ENCODE data around the gene ATXN2L.
"Not testable (repeated sequence)": the region's sequence is repeated elsewhere in the genome, so short reads cannot be mapped to it uniquely, and the experiment has no call there.

ATXN2L gene, protein sequence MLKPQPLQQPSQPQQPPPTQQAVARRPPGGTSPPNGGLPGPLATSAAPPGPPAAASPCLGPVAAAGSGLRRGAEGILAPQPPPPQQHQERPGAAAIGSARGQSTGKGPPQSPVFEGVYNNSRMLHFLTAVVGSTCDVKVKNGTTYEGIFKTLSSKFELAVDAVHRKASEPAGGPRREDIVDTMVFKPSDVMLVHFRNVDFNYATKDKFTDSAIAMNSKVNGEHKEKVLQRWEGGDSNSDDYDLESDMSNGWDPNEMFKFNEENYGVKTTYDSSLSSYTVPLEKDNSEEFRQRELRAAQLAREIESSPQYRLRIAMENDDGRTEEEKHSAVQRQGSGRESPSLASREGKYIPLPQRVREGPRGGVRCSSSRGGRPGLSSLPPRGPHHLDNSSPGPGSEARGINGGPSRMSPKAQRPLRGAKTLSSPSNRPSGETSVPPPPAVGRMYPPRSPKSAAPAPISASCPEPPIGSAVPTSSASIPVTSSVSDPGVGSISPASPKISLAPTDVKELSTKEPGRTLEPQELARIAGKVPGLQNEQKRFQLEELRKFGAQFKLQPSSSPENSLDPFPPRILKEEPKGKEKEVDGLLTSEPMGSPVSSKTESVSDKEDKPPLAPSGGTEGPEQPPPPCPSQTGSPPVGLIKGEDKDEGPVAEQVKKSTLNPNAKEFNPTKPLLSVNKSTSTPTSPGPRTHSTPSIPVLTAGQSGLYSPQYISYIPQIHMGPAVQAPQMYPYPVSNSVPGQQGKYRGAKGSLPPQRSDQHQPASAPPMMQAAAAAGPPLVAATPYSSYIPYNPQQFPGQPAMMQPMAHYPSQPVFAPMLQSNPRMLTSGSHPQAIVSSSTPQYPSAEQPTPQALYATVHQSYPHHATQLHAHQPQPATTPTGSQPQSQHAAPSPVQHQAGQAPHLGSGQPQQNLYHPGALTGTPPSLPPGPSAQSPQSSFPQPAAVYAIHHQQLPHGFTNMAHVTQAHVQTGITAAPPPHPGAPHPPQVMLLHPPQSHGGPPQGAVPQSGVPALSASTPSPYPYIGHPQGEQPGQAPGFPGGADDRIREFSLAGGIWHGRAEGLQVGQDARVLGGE

DNA sequence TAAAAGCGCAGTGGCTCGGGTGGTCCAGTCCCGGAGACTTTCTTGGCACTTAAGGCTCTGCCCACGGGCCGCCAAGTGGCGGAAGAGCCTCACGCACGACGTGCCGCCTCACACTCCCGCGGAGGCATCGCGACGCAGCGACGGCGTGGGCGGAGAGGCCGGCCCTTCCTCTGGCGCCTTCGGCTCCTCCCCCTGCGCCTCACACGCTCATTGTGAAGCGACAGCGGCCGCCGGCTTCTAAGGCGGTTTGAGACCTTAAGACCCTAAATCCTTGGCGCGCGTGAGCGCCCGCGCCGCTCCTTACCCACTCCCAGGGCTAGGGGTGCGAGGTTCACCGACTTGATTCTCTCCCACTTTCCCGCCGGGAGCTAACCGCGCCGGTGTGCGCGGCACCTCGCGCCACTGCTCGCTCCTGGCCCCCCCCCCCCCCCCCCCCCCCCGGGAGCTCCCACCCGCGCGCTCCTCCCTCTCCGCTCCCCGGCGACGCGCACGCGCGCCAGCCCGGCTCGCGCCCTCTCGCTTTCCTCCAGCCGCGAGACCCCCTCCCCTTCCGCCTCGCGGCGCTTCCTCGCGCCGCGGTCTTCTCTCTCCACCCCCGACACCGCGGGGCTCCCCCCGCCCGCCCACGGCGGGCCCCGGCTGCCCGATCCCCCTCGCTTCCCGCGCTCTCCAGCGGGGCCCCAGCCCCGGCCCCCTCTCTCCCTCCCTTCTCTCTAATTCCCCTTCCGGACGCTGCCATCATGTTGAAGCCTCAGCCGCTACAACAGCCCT lies at the start of gene ATXN2L:
Gene ATXN2L, plus strand, starts transcription at position 480 of the 771 bp plus-strand sequence. Its CDS starts 261 bp downstream, at position 741.
- DNase-seq: peak; percentile 80

DNA sequence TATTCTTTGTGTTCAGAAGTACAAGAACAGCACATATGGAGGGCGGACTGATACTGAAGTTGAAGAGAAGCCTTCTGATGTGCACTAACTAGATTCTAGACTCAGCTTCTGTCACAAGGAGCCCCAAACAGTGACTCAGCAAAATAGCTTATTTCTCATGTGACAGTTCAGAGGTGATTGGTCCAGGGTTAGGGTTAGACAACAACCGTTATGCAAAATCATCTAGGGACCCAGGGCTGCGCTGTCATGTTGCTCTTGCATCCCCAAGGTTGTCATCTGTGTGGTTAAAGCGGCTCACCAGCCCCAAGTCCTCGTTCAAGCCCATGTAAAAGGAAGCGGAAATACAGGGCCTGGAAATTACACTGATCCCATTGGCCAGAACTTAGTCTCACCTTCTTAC lies 41.1 kb upstream of the ATXN2L start:
- not testable (repeated sequence) for DNase-seq

DNA sequence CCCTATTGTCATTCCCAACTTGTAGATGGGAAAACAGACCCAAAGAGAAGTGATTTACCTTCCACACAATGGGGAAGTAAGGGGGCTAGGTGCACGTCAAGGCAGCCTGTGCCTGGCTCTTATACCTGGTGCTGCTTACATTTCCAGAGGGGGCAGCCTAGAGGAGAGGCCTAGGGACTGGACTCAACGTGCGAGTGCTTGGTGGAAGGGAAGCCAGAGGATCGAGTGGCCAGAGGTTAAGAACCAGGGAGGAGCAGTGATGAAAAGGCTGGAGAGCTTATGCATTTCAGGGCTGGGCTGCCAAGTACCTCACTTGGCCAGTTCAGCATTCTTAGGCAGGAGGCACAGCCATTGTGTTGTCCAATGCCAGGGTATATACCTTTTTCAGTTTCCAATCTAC lies 40.4 kb upstream of the ATXN2L start:
- not testable (repeated sequence) for DNase-seq

DNA sequence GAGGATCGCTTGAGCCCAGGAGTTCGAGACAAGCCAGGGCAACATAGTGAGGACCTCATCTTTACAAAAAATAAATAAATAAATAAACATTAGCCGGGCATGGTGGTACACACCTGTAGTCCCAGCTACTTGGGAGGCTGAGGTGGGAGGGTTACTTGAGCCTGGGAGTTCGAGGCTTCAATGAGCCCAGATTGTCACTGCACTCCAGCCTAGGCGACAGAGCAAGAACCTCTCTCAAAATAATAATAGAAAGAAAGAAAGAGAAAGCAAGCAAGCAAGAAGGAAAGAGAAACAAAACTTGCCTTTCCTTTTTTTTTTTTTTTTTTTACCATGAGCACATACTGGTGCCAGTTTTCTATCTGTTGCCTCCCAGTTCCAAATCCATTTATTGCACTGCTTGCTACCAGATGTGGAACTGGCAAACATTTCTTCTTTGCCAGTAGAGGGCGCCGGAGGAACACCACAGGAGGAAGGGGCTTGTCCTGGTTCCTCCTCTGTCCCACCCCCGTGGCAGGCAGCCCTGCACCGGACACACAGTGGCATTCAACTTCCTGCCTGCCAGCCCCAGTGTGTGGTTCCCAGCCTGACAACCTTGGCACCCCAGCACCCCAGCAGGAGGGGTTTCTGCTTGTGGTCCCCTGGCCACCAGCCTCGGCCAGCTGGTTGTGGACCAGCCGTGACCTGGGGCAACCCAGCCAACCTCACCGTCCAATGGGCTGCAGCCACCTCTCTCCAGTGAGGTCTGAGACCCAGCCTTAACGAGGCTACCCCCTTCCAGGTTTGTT lies 20.4 kb upstream of the ATXN2L start:
- not testable (repeated sequence) for DNase-seq

DNA sequence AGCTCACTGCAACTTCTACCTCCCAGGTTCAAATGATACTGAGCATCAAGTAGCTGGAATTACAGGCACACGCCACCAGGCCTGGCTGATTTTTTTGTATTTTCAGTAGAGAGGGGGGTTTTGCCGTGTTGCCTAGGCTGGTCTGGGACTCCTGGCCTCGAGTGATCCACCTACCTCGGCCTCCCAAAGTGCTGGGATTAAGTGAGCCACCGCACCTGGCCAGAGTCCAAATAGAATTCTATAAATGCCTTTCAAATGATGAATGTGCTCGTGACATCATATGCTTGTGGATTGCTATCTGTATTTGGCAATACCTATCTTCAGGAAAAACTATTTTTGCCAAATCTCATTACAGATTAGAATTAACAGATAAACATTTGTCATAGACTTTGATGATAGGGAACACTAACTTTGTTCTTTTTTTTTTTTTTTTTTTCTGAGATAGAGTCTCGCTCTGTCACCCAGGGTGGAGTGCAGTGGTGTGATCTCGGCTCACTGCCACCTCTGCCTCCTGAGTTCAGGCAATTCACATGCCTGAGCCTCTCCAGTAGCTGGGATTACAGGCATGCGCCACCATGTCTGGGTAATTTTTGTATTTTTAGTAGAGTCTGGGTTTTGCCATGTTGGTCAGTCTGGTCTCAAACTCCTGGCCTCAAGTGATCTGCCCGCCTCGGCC lies 15.2 kb upstream of the ATXN2L start:
- not testable (repeated sequence) for DNase-seq

DNA sequence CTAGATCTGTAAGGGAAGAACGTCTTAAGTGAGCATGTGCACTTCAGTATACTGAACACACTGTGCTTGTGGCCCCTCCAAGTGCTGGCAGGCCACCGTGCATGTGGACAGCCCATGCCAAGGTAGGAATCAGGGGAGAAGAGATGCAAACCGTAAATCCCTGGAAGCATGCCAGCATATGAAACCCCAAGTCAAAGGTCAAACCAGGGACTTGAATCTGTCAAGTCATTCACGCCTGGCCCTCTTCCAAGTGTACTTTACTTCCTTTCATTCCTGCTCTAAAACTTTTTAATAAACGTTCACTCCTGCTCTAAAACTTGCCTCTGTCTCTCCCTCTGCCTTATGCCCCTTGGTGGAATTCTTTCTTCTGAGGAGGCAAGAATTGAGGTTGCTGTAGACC lies 2.8 kb upstream of the ATXN2L start:
- no peak for DNase-seq

DNA sequence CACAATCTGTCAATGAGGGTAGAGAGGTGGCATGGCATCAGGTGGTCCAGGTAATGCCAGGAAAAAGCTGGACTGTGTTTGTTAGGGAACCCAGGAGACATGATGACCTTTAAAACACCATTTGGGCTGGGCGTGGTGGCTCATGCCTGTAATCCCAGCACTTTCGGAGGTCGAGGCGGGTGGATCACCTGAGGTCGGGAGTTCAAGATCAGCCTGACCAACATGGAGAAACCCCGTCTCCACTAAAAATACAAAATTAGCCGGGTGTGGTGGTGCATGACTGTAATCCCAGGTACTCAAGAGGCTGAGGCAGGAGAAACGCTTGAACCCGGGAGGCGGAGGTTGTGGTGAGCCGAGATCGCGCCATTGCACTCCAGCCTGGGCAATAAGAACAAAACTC lies 2.3 kb upstream of the ATXN2L start:
- DNase-seq: not testable (repeated sequence)

DNA sequence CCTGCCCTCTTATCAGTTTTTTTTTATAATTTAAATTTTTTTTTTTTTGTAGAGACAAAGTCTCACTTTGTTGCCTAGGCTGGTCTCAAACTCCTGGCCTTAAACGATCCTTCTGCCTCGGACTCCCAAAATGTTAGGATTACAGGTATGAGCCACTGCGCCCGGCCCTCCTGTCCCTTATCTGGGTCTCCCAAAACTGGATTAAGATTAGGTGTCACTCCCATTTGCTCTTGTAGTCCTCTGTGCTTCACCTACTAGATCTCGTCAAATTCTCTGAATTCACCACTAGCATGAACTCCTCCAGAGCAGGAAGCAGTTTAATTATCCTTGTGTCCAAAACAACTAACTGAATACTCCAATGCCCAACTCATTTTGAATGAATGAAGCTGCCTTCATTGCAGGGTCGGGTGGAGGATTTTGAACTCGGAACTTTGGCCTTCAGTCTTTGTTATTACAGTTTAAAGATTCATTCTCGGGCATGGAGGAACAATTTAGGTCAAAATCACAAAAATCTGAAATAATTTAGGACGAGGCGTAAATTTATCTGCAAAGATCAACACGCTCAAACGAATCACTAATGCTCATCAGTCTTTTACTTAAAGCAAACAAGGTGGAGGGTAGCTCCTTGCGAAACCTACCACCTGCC lies 802 bp upstream of the ATXN2L start:
- no peak for DNase-seq

DNA sequence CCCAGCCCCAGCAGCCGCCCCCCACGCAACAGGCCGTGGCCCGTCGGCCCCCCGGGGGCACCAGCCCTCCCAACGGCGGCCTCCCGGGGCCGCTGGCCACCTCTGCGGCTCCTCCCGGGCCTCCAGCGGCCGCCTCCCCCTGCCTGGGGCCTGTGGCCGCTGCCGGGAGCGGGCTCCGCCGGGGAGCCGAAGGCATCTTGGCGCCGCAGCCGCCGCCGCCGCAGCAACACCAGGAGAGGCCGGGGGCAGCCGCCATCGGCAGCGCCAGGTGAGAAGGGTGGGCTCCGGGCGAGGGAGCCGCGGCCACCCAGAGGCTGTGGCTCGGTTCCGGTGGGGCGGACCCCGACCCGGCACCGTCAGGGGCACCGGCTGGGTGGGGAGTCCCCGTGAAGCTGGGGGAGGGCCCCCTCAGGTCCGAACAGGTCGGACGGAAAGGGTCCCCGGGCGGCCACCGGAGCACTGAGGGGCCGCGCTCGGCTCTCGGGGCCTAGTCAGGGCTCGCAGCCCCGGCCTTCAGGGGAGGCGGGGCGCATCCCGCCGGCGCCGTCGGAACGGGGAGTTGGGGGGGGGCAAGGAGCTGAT lies 583 bp downstream of the ATXN2L start:
- no peak for DNase-seq

DNA sequence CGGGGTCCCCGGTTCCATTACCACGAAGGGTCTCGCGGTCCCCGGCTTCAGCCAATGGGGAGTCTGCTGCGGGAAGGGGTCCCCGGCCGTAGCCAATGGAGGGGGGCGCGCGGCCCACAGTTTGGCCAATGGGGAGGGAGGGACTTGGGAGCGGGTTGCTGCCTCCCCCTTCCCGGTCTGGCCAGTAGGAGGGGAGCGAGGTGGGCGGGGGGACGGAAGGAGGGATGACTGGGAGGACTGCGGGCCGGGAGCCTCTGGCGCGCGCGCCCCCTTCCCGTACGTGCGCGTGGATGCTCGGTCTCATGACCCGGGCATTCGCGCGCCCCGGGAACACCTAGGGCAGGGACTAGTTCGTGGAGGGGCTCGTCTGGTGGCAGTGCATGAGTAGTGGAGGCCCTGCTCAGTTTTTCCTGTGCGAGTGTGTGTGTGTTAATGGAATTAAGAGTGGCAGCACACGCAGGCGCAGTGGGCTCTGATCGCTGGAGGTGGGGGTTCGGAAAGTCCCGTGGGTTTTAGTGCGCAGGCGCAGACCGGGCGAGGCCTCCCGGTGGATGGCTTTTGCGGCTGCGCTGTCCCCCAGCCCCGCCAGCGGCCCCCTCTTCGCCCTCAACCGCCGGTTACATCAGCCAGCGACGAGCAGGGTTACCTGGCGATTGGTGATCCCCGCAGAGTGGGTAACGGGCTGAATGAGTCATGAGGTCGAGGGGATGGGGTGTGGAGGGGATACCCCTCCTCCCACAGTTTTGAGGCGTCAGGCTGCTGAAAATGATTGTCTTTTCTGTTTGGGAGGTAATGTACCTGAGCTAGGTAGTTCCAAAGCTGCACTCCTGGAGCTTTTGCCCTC lies 1.3 kb downstream of the ATXN2L start:
- peak; percentile 94 for DNase-seq

DNA sequence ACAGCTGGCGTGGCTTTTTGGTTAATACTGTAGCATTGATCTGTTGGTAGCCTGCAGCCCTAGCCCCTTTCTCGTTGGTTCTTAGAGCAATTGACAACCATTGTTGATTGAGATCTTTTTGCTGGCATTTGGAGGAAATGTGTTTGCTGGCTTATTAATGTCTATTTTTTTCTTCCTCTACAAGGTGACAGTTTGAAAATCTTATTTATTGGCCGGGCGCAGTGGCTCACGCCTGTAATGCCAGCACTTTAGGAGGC lies 1.8 kb downstream of the ATXN2L start:
- no peak for DNase-seq

DNA sequence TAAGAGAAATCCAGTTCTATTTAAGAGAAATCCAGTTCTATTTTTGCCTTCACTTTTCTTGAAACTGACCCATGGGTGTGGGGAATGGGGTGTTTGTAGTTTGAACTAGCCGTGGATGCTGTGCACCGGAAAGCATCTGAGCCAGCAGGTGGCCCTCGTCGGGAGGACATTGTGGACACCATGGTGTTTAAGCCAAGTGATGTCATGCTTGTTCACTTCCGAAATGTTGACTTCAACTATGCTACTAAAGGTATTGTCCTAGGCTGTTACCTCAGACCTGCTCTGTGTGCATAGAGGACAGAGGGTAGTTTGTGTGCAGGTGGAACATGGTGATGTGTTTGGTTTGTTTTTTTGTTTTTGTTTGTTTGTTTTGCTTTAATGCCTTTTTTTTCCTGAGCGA lies 3.3 kb downstream of the ATXN2L start:
- DNase-seq: no peak

DNA sequence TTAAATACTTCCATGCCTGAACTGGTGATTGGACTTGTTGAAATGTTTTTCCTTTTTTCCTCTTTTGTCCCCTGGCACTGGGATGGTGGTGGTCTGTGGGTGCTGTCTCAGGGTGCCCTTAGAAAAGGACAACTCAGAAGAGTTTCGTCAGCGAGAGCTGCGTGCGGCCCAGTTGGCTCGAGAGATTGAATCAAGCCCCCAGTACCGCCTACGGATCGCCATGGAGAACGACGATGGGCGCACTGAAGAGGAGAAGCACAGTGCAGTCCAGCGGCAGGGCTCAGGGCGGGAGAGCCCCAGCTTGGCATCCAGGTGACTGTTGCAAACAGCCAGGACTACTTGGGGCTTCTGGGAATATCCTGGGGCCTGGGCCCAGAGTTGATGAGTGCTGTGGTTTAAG lies 6.9 kb downstream of the ATXN2L start:
- DNase-seq: no peak

DNA sequence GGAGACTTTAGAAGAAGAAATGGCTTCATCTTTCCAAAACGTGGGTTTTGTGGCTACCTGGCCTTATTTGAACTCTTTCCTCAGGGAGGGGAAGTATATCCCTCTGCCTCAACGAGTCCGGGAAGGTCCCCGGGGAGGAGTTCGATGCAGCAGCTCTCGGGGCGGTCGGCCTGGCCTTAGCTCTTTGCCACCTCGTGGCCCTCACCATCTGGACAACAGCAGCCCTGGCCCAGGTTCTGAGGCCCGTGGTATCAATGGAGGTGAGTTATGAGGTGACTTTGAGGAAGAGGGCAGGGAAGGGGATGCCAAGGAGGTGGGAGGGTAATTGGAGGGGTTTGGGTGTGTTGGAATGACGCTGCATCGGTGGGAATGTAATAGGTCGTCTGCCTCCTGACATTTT lies 7.7 kb downstream of the ATXN2L start:
- DNase-seq: no peak

DNA sequence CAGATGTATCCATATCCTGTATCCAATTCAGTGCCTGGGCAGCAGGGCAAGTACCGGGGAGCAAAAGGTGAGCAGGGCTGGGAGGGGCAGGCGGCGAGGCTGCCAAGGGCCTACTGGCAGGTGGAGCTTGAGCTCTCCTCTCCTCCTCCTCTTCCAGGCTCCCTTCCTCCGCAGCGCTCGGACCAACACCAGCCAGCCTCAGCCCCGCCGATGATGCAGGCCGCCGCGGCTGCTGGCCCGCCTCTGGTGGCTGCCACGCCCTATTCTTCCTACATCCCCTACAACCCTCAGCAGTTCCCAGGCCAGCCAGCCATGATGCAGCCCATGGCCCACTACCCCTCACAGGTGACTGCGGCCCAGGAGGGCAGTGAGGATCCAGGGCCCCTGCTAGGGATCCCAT lies 11.6 kb downstream of the ATXN2L start:
- no peak for DNase-seq

DNA sequence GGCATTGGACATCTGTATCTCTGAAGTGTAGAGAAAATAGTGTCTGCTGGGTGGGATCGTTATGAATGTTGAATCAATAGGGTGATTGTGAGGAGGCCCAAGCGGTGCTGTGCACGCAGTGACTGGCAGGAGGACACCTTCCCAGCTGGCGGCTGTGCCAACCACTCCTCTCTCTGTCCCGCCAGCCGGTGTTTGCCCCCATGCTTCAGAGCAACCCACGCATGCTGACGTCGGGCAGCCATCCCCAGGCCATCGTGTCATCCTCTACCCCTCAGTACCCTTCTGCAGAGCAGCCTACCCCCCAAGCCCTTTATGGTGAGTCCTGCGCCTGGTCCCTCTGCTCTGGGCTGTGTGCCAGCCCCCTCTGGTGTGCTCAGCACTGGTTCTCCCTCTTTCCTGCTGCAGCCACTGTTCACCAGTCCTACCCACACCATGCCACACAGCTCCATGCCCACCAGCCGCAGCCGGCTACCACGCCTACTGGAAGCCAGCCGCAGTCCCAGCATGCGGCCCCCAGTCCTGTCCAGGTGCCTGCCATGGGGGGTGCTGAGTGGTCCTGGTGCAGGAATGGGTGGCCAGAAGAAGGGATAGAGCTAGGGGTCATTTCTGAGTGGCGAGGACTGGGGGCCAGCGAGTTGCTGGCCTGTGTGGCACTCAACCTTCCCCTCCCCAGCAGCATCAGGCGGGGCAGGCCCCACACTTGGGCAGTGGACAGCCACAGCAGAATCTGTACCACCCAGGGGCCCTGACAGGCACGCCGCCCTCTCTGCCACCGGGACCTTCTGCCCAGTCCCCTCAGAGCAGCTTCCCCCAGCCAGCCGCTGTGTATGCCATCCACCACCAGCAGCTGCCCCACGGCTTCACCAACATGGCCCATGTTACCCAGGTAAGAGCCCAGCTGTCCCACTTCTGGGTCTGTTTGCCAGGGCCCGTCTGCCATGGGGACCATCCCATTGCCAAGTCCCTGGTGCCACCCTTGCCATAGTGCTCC lies 12.4 kb downstream of the ATXN2L start:
- DNase-seq: no peak

DNA sequence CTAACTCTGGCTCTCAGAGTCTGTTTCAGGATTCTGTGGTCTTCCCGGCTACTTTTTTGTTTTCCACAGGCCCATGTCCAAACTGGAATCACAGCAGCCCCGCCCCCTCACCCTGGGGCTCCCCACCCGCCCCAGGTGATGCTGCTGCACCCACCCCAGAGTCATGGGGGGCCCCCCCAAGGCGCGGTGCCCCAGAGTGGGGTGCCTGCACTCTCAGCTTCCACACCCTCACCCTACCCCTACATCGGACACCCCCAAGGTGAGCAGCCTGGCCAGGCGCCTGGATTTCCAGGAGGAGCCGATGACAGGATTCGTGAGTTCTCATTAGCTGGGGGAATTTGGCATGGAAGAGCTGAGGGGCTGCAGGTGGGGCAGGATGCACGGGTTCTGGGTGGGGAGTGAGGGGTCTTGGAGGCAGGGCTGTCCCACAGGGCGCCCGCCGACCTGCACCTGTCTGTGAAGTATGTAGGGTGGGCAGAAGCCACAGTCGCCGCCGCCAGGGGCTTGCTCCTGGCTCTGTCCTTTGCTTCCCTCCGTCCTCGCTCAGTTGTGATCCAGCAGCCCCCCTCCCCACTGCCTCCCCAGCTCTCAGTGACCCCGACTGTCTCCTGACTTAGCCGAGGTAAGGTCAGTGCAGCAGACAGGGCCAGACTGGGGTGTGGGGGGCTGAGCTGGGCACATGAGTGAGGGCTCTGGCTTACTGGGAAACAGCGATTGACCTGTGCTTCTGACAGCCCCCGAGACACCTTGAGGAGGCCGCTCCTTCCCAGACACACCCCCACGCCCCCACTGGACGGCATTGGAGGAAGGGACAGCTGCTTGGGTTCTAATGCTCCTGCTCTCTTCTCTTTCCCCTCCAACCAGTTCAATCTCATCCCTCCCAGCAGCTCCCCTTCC lies 13.3 kb downstream of the ATXN2L start:
- no peak for DNase-seq

DNA sequence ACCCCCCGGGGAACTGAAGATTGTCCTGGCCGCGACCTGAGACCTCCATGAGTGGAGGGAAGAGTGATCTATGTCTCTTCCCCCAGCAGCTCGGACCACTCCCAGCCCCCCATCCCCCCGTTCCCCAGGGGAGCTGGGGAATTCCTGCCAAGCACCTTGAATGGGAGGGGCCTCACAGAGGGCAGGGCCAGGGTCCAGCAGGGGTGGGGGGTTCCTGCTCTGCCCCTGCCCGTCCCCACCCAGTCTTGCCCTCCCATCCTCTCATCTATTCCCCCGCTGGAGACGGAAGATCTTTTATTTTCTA lies 13.9 kb downstream of the ATXN2L start:
- DNase-seq: no peak
